GM21786 (cell line): Measurements from ENCODE around the gene PRKG1.
A peak's percentile ranks its signal among the peaks of the same experiment; 100 is the strongest.

Source experiments
- ATAC-seq: cut with Tn5 transposase; IDR thresholded peaks from one replicate; pipeline ENCODE4 v1.9.1; 2021; ENCODE audit not compliant: unreplicated experiment

PRKG1 gene

DNA sequence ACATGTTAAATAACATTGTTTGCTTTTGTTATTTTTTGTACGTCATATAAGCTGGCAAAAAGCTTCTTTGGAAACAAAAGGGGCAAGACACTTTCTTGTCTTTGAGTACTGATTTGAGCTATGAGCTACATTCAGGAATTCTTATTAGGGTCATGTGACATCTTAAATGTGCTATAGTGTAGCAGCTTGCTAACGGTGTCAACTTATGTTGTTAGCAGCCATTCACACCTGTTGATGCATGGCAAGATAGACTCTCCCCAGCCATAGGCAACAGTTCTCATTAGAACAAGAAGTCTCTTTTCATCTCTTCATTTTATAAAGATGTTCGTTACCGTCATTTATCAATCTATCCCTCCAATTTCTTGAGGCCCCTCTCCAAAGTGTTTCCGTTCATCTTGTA, 411.4 kb downstream of the PRKG1 start:
- no peak for ATAC-seq

DNA sequence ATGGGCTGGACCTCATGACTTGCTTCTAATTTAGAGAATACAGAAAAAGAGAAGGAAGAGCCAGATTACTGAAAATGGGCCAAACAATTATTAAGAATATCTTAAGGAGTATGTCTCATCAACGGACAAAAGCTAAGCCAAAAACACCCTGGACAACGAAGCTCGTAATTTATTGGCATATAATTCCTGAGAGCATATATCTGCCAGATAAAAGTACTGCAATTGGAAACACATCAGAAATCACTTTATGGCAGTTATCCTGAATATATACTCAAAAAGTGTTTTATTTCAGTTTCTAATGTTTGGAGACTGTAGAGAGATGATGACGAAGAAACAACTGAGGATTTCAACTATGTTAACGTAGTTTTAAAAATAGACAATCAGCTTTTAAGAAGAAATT, 413.3 kb downstream of the PRKG1 start:
- no peak for ATAC-seq

DNA sequence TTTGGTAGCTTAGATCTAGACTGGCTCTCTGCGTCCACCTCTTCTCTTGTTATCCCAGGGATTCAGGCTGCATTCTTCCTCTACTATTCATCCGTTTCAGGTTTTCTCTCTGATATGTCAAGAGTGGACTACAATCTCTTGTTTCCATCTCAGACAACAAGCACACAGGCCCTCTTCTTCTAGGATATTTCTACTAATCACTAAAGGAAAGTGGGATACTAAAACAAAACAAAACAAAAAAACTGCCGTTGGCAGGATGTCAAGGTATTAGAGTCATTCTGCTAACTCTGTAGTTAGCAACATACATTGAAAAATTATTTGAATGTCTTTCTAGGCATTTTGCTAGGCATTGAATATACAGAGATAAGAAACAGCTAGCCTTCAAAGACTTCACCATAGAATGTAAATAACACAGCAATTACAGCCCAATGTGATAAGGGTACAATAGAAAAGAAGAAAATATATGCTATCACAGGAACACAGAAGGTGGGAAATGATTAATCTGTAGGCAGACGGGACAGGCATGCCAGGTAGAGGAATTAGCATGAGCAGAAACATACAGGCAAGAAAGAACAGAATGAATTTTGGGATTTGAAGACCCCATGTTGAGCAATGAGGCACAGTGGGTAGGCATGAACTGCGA, 414.6 kb downstream of the PRKG1 start:
- ATAC-seq = no peak

DNA sequence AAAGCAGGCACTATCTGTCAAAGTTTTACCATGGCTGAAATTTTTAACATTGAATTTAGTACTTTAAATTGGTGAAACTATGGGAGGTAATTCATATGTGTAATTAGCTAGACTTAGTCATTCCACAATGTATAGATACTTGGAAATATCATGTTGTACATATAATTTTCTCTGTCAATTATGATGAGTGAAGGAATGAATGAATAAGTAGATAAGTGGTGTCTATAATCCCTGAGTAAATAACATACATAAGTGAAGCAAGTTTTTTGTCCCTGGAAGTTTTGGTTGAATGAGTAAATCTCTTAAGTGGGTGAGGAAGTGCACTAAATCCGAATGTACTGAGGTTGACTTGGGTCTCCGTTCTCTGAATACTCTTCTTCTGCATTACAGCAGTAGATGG, 424.1 kb downstream of the PRKG1 start:
- ATAC-seq = no peak

DNA sequence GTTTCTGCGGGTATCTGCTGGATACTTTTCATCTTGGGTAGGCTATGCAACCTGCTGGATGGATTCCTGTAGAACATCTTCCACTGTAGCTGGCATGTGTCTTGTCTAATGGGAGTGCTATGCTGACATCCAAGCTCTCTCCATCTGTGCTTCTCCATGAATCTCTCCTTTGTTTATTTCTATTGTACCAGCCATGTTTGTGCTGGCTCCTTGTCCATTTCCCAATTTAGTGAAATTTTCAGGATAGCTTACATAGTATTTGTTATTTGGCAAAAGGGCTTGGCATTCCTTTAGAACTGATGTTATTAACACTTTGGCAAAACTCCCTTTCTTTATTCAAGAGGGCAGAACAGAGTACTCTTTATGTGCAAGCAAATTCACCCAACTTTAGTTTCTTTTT, 427.1 kb downstream of the PRKG1 start:
- ATAC-seq = no peak

DNA sequence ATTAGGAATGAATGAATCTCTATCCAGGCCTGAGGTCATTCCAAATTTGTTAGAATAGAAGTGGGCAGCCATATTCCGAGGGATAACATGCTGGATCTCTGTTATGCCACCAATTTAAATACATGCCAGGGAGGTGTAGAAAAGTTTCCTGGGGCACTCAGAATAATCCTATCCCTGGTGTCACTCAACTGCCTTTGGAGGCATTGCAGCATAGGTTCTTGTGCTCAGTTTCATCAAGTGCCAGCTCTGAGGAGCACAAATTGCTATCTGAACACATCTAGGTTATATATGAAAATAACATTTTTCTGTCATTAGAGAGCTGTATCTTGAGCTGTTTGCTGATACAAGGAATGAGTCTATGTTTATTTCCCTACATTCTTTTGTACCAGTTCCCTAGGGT, 427.8 kb downstream of the PRKG1 start:
- ATAC-seq = no peak

DNA sequence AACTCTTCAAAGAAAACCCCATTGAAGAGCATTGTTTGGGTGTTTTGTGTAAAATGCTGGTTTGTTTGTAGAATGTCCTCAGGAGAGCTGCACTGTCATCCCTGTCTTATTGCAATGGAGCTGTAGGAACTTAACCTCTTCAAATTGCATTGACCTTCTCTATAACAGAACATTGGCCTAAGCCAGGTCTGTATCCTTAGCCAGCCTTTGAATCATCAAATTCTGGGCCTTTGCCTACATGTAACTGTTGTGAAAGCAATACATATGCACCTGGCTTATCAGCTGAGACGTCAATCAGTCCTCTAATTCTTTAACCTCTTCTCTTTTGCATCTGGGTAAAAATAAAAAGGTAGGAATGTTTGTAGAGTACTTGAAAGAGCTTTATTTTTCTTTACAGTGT, 429.1 kb downstream of the PRKG1 start:
- ATAC-seq = no peak

DNA sequence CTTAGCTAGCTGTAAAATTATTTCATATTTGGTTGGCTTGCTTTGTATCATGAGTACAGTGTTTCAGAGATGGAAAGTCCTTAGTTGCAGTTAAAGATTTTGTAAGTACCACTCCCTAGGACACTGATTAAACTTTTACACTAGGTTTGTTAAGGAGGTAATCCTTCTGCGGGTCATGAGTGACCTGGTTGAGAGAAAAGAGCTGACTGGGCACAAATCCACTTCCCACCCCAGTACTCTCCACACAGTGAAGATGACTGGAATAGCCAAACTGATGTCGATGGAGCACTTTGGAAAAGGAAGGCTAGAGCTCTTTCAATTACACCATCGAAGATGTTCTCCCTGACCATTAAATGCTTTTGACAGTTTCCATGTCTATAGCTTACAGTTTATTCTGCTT, 433.2 kb downstream of the PRKG1 start:
- no peak for ATAC-seq

DNA sequence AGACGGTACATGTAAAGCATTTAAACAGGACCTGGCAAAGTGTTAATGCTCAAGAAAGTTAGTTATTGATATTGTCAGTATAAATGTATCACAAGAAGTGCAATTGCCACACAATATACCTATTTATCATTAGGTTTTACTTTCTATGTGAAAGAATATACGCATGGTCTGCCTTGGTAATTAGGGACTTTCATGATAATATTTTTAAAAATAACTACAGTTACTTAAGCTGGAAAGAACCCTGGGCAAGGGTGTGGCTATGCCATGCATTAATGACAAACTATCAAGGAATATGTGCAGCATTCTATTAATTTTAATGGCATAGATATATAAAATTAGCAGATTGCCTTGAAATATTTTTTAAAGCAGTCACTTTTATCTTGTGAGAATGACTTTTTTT, 433.9 kb downstream of the PRKG1 start:
- no peak for ATAC-seq

DNA sequence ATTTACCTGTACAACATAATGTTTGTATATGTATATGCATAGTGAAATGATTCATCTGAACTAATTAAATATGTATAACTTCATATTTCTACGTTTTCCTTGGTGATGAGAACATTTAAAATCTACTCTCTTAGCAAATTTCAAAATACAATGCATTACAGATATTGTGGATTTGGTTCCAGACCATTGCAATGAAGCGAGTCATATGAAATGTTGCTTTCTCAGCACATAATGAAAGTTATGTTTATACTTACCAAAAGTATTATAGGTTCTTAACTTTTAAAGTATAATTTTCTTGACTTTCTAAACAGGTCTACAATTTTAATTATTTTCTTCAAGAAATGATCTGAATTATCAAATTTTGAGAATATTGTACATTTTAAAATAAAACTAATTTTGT, 435.9 kb downstream of the PRKG1 start:
- no peak for ATAC-seq

DNA sequence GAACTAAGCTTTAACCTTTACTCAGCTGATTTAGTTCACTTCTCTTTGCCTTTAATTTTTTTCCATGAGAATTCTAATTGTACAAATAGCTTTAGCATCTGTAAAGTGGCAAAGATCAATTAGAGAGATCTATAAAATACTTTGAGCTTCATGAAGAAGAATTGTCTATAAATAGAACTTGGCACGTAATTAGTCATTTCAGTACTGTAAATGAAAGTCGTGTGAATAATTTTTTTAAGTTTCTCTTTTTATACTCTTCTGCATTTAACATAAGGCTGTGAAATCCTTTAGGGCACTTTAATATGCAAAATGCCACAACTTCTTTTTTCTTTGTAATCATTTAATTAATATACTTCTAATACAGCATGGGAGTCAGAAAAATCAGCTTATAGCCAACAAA, 447.3 kb downstream of the PRKG1 start:
- ATAC-seq = peak; percentile 64

DNA sequence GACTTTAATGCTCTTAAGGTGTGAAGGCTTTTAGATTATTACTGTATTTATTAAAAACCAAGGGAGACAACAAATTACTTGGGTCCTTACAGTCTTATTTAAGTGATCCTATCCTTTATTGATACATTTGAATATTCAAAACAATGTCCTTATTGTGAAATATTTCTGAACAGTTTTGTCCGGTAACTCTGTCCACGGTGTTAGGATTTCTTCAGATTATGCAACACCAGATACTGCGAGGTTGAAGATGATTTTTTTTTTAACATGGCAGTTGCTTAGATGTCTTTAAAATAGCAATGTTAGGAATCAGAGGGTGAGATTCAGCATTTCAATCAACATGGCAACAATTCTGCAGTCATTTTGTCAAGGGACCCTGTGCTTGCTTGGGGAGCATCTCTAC, 448.6 kb downstream of the PRKG1 start:
- ATAC-seq = no peak

DNA sequence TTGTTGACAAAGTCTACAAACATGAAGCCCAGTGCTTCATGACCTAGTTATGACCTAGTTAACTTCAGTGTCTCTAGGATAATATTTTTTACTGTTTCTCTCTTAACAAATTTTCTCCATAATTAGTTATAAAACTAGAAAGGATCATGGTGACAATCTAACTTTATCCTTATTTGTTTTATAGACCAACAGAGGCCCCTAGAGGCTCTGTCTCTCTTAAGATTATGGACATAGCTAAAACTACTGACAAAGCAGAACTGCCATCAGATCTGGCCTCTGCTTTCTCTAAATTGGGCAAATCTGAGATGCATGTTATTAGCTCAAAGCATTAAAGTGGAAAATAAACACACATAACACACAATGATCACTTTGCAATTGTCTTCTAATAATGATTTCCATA, 449.2 kb downstream of the PRKG1 start:
- no peak for ATAC-seq

DNA sequence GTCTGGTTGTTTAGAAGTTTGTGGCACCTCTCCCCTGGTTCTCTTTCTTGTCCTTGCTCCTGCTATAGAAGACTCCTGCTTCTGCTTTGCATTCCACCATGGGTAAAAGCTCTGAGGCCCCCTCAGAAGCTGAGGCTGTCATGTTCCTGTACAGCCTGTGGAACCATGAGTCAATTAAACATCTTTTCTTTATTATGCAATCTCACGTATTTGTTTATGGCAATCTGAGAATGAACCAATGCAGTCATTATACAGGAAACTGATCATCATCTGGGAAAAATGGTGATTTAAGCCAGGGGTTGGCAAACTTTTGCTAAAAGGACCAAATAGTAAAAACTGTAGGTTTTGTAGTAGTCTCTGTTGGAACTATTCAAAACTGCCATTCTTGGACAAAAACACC, 449.8 kb downstream of the PRKG1 start:
- ATAC-seq = no peak

DNA sequence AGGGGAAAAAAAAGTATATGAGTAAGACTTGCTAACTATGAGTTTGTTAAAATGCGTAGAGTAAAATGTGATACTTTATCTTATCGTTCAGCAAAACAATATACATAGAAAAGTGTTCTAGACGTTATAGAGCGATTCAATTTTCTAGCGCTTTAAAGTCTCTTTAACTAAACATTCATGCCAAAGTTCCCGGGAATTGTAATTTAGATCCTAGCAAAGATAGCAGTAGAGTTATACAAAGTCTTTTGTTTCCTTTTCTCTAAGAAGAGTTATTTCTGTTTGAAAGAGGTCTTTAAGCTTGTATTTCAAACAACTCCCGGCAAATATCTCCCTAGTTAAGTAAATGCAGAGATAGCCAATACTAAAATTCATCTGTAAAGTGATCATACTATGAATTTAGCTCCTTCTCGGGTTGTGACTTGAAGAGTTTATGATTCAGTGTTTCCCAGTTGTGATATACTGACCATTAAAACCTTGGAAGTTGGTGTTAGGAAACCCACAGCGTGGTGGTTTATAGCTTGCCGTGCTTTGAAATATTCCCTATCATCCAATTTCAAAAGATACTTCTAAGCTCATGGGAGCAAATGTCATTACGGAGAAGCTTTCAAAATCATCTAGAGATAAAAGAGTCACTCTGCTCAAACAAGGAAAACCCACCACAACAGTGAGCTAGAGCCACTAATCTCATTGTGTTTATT, 453.4 kb downstream of the PRKG1 start:
- no peak for ATAC-seq

DNA sequence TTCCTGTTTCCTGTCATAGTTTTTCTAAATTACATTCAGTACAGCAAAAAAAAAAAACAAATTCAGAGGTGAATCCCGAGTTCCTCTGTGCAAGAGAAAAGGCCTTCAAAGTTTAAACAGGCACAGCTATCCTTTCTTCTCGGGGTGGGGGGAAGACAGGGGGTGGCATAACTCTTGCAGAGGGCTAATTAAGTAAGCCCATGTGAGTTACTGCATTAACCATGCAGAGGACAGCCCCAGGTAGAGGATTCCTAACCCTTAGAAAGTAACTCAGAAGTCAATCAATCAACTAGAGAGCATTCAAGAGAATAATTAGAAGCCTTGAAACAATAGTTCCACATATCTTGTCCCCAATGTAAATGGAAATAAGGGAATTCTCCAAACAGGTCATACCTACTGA, 454.2 kb downstream of the PRKG1 start:
- no peak for ATAC-seq

DNA sequence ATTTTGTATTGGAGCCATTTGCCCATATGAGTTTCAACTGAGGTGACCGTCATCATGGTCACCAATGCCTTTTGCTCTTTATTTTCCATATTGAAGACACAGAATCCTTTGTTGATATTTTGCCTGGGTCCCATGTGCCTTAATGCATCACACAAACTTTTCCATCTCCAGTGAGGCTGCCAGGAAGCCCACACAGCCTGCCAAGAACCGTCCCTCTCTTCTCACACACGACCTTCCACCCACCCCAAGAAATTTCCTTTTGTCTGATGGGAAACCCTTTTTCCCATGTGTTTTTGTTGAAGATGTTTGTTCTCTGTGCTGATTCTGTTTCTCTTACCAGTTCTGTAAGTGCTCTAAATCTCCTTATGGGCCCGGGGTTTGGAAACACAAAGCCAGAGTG, 456.3 kb downstream of the PRKG1 start:
- no peak for ATAC-seq

DNA sequence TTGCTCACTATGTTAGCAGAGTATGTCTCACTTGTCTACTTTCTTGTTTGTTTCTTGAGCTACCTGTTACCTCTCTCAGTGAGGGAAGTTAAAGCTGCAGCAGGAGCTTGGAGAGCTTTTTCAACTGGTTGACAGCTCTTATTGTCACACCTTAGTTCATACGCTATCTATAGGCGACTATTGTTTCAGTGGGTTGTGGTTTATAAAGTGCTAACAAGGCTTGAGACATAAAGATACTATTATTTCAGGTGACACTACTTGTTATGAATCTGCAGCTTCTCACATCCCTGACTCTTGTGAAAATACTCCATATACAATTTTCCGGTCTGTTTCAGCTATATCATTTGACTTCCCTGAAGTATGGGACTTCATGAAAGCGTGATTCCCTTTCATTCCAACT, 457.8 kb downstream of the PRKG1 start:
- ATAC-seq = peak; percentile 50

DNA sequence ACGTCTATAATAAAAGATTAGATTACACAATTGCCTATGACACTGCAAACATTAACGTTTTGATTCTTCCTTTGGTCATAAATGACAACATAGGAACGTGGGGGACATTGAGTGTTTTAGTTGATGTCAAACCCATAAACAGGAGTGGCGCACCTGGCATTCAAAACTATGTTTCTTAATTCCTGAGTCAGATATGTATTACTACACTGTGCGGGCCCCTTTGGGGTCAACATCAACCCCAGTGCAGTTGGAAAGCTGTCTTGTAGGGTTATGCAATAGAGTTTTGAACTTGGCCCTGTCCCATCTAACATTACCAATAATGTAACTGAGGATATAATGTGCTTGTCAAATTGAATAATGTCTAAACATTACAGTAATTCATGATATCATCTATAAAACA, 468.6 kb downstream of the PRKG1 start:
- ATAC-seq = no peak

DNA sequence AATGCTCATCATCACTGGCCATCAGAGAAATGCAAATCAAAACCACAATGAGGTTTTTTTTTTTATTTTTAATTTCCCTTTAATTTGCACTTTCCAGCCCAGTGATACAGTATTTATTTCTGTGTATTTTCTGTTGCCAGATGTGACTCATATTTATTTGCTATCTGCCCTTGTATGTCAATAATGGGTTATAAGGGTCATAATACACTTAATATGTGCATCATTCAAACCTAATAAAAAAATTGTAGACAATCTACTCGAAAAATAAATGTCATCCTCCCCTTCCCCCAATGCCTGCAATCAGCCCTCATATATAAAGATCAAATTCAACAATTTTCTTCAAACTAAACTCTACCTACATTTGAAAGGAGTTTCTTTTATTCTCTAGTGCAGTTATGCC, 470.6 kb downstream of the PRKG1 start:
- ATAC-seq = no peak

DNA sequence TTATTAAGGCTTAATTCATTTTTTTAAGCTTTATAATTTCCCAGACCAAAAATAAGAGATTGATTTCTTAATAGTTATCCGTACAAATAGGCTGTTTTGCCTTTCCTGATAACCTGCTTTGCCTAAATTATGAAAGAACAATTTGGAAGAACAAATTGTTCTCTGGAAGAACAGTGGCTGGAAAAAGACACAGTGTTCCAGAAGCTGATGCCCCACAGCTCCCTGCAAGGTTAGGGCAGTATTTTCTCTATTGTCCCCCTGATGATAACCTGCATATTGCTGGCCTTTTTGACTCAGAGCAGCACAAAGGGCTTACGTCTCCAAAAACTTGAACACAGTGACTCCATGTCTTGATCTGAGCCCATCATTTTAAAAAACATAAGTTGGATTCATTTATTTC, 473.7 kb downstream of the PRKG1 start:
- ATAC-seq = no peak

DNA sequence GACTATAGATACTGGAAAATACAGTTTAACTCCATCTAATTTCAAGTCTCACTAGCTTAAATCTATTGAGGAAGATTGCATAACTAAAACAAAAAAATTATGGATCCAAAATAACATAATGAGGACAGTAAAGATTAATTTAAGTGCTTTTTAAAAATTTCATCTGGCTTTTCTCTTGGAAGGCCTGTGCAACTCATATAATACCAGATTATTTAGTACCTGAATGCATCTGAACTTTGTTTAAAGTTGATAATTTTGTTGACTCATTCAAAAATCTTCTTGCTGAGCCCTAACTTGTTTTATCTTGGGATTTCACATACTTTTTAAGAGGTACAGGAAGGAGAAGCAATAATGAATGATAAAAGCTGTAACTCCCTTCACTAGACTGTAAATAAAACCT, 478.6 kb downstream of the PRKG1 start:
- no peak for ATAC-seq

DNA sequence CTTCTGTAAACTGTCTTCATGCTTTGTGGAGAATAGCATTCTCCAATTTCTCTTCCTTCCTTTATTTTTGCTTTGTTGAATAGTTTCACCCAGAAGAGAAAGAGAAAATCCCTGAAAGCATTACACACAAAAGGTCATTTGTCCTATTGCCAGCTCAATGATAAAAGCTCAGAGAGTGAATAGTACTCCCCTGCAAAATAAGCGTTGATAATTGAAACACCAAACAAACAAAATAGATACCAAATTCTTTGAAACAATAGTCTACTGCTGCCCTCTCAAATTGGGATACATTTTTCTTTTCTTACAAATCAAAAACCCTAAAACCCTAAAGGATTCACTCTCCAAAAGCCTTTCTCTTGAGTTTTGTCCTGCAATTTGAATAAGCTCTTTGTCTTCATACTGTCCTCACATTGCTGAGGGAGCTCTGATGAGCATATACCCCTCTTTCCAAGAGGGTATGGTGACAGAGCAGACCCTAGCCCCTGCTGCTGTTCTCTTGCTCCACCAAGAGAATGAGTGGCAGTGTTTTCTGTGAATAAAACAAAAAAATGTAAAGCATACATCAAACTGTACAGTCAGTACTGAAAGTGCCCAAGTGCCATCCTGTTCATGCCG, 490.7 kb downstream of the PRKG1 start:
- ATAC-seq = no peak
